ENCODE data around the gene TBXAS1.

The TBXAS1 gene

GRCh38 chr7:139857791-139858190 lies 28.7 kb downstream of the TBXAS1 start:
- no peak for DNase-seq

GRCh38 chr7:139860090-139860775 lies 31.2 kb downstream of the TBXAS1 start:
- no peak for DNase-seq

GRCh38 chr7:139861803-139862202 lies 32.7 kb downstream of the TBXAS1 start:
- DNase-seq, result no peak

- no peak for DNase-seq
Observed at GRCh38 chr7:139866047-139866837, 37.2 kb downstream of the TBXAS1 start.

GRCh38 chr7:139867847-139868246 lies 38.8 kb downstream of the TBXAS1 start:
- no peak for DNase-seq

- no peak for DNase-seq
Observed at GRCh38 chr7:139869886-139870285, 40.8 kb downstream of the TBXAS1 start.

GRCh38 chr7:139870380-139870779 lies 41.3 kb downstream of the TBXAS1 start:
- no peak for DNase-seq

- no peak for DNase-seq
Observed at GRCh38 chr7:139871331-139871730, 42.3 kb downstream of the TBXAS1 start.

- DNase-seq, result no peak
Observed at GRCh38 chr7:139871820-139872219, 42.8 kb downstream of the TBXAS1 start.

GRCh38 chr7:139873593-139874301 lies 44.7 kb downstream of the TBXAS1 start:
- DNase-seq, result no peak

GRCh38 chr7:139874302-139874629 lies 45.2 kb downstream of the TBXAS1 start:
- DNase-seq, result no peak

- no peak for DNase-seq
Observed at GRCh38 chr7:139875821-139876241, 46.8 kb downstream of the TBXAS1 start.

- DNase-seq, result no peak
Observed at GRCh38 chr7:139876622-139877283, 47.7 kb downstream of the TBXAS1 start.

GRCh38 chr7:139883814-139884213 lies 54.8 kb downstream of the TBXAS1 start:
- DNase-seq, result no peak

- no peak for DNase-seq
Observed at GRCh38 chr7:139884441-139884840, 55.4 kb downstream of the TBXAS1 start.

GRCh38 chr7:139885511-139885910 lies 56.4 kb downstream of the TBXAS1 start:
- no peak for DNase-seq

GRCh38 chr7:139886206-139886605 lies 57.1 kb downstream of the TBXAS1 start:
- no peak for DNase-seq

- no peak for DNase-seq
Observed at GRCh38 chr7:139886899-139887298, 57.8 kb downstream of the TBXAS1 start.

- DNase-seq, result no peak
Observed at GRCh38 chr7:139887992-139888481, 59.0 kb downstream of the TBXAS1 start.

GRCh38 chr7:139889186-139889871 lies 60.3 kb downstream of the TBXAS1 start:
- DNase-seq, result no peak

GRCh38 chr7:139893461-139893860 lies 64.4 kb downstream of the TBXAS1 start:
- no peak for DNase-seq

- no peak for DNase-seq
Observed at GRCh38 chr7:139893999-139894398, 64.9 kb downstream of the TBXAS1 start.

Measured in NCI-H1105 treated with DMSO at 0.1 percent for 48 hours (cell line).